Caki2 (cell line): Measurements from ENCODE around the gene MTM1. TPM values are rescaled to one million over a fixed set of nuclear protein-coding genes. Genes with fewer than 3 reads are reported as not detected.

Experiments
- total RNA-seq: library from RNA; depleted of rRNA; stranded (reverse); fragments of >200 nt; shearing (Covaris generic); gene quantifications from 2 replicates; pipeline ENCODE4 v1.2.3, GENCODE V29; 2014; ENCODE audit warnings: low replicate concordance; rRNA removed

Gene MTM1
- total RNA-seq, 1 experiment from 2014 or later: 5.1 TPM

Other genes with a start within 250 kb of the MTM1 start
- 0.30 and 1.0 TPM in 2 replicates for gene MAMLD1, start 205.3 kb upstream of the MTM1 start, total RNA-seq
- 4.2 and 4.6 TPM in 2 replicates for gene MTMR1, start 124.8 kb downstream of the MTM1 start, total RNA-seq